Peyer's patch (tissue), 4 donors: ENCODE data around the gene CDC14A. TPM values are rescaled to one million over a fixed set of nuclear protein-coding genes. Genes with fewer than 3 reads are reported as not detected.
A peak's percentile ranks its signal among the peaks of the same experiment; 100 is the strongest.

Experiments
- DNase-seq, 3 donors: peaks; one replicate each; pipeline ENCODE4 v3.0.0-alpha.2; 2017 to 2019
- H3K27ac ChIP-seq, 4 donors: fragments of 200-600 bp; sonication (generic); one replicate each; pipeline ENCODE4 v1.5.1; 2016 to 2019
- H3K27me3 ChIP-seq, 2 donors: fragments of 200-600 bp; sonication (generic); one replicate each; pipeline ENCODE4 v1.5.1; 2019
- H3K36me3 ChIP-seq, 3 donors: fragments of 200-600 bp; sonication (generic); one replicate each; pipeline ENCODE4 v1.5.1; 2016 to 2019
- H3K4me1 ChIP-seq, 4 donors: fragments of 200-600 bp; sonication (generic); one replicate each; pipeline ENCODE4 v1.5.1; 2016 to 2019
- H3K4me3 ChIP-seq, 4 donors: fragments of 200-600 bp; sonication (generic); 1 replicate in 3 of 4; 2 replicates in 1 of 4; pipeline ENCODE4 v1.5.1; 2016 to 2019; ENCODE audit warnings: mild to moderate bottlenecking in 1 of 4
- H3K9me3 ChIP-seq, 4 donors: fragments of 200-600 bp; sonication (generic); one replicate each; pipeline ENCODE4 v1.5.1; 2016 to 2019; ENCODE audit warnings: mild to moderate bottlenecking in 1 of 4
- CTCF ChIP-seq, 6 experiments: fragments of 450-650 bp in 4 of 6; fragments of 200-600 bp in 2 of 6; sonication (generic) in 1 of 6; IDR thresholded peaks; one replicate each; pipeline ENCODE4 v1.5.1; 2017 to 2019; ENCODE audit warnings: antibody characterized with exemption in 6 of 6, mild to moderate bottlenecking in 3 of 6, moderate library complexity in 1 of 6
- POLR2A ChIP-seq, 2 donors: fragments of 450-650 bp; IDR thresholded peaks; one replicate each; pipeline ENCODE4 v1.5.1; 2017; ENCODE audit warnings: antibody characterized with exemption in 2 of 2, mild to moderate bottlenecking in 2 of 2, moderate library complexity in 2 of 2
- total RNA-seq, 4 donors: library from RNA; depleted of rRNA; stranded (reverse); fragments of >200 nt; gene quantifications; one replicate each; pipeline ENCODE4 v1.1.0, GENCODE V29; 2016

The CDC14A gene
- total RNA-seq, 4 donors from 2014 or later = 51.2 to 97.6 (median 81.2) TPM

- H3K27me3 ChIP-seq = no peaks in the 10 kb centered on the region
- peak overlapping the region in 2 of 4 donors; percentile 13 to 28 for H3K27ac ChIP-seq
- TF ChIP-seq CTCF (IDR thresholded peaks at IDR 0.05) (no peak), POLR2A (IDR thresholded peaks at IDR 0.05) (peak in 1 of 2 donors; percentile 17)
- H3K9me3 ChIP-seq = no peaks in the 10 kb centered on the region
- no peaks in the 10 kb centered on the region for H3K36me3 ChIP-seq
- no peak for DNase-seq
- no peak overlapping the region for H3K4me3 ChIP-seq
- no peaks in the 10 kb centered on the region for H3K4me1 ChIP-seq
Observed at GRCh38 chr1:100414693-100415497, 62.6 kb downstream of the CDC14A start.

GRCh38 chr1:100415498-100415778 lies 63.1 kb downstream of the CDC14A start:
- Histone ChIP-seq H3K27me3 (no peaks in the 10 kb centered on the region), H3K36me3 (no peaks in the 10 kb centered on the region), H3K4me1 (no peaks in the 10 kb centered on the region), H3K4me3 (no peak overlapping the region), H3K9me3 (no peaks in the 10 kb centered on the region), H3K27ac (peak overlapping the region in 1 of 4 donors; percentile 13)
- no peak for DNase-seq
- TF ChIP-seq CTCF (IDR thresholded peaks at IDR 0.05) (no peak), POLR2A (IDR thresholded peaks at IDR 0.05) (no peak)

GRCh38 chr1:100419072-100419471 lies 66.8 kb downstream of the CDC14A start:
- Histone ChIP-seq H3K4me1 (no peaks in the 10 kb centered on the region), H3K27ac (no peak overlapping the region), H3K36me3 (no peaks in the 10 kb centered on the region), H3K9me3 (no peaks in the 10 kb centered on the region), H3K27me3 (no peaks in the 10 kb centered on the region), H3K4me3 (no peak overlapping the region)
- TF ChIP-seq CTCF (IDR thresholded peaks at IDR 0.05) (no peak), POLR2A (IDR thresholded peaks at IDR 0.05) (no peak)
- no peak for DNase-seq

GRCh38 chr1:100422065-100422464 lies 69.8 kb downstream of the CDC14A start:
- Histone ChIP-seq H3K4me1 (no peaks in the 10 kb centered on the region), H3K4me3 (no peak overlapping the region), H3K36me3 (no peaks in the 10 kb centered on the region), H3K27ac (no peak overlapping the region), H3K9me3 (no peaks in the 10 kb centered on the region), H3K27me3 (no peaks in the 10 kb centered on the region)
- DNase-seq = no peak
- no peak for TF ChIP-seq POLR2A (IDR thresholded peaks at IDR 0.05)
- no peak for TF ChIP-seq CTCF (IDR thresholded peaks at IDR 0.05)

GRCh38 chr1:100423832-100424337 lies 71.6 kb downstream of the CDC14A start:
- DNase-seq = peak in 1 of 3 donors; percentile 26
- Histone ChIP-seq H3K4me3 (no peak overlapping the region), H3K9me3 (no peaks in the 10 kb centered on the region), H3K4me1 (no peaks in the 10 kb centered on the region), H3K36me3 (peaks cover 0 to 3% (median 0%) of the 10 kb centered on the region in 3 donors), H3K27me3 (no peaks in the 10 kb centered on the region), H3K27ac (peak overlapping the region in 1 of 4 donors; percentile 38)
- TF ChIP-seq POLR2A (IDR thresholded peaks at IDR 0.05) (no peak), CTCF (IDR thresholded peaks at IDR 0.05) (peak in 1 of 6 experiments; percentile 7)
